ENCODE results near the gene ADORA3. TPM values are rescaled to one million over a fixed set of nuclear protein-coding genes. Genes with fewer than 3 reads are reported as not detected.

Gene ADORA3
- total and polyA plus RNA-seq, 2 donors (not counting 3 experiments of a cell fraction or from before 2014, with no cell fraction given) = 0.31 TPM; not detected in 1

DNA sequence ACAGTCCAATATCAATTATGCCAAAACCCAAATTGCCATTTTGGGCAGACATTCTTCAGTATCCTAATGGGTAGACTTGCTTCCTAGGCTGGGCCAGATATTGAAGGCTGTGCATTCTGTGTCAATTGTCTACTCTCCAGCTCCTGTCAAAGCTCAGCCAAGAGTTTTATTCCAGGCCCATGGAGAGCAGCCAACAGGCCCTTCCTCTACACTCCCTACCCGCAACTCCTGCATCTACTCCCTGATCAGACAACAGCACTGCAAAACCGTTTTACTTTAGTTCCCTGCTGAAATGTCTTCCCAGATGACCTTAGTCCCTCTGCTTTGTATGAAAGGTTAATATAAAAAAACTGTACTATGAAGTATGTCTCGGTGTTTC lies 6.6 kb upstream of the ADORA3 start:
- Histone ChIP-seq H3K4me1 (ENCODE audit: control insufficient read depth, extremely low read depth, insufficient read depth, low read length) (peaks cover 21% of the 10 kb centered on the region), H4K20me1 (replicated peaks; ENCODE audit: control insufficient read depth, extremely low read depth, insufficient read depth, low read length) (no peaks in the 10 kb centered on the region), H3K27ac (ENCODE audit: insufficient read depth, low read depth, low read length) (no peak overlapping the region), H2AFZ (ENCODE audit: low read depth, low read length) (no peak overlapping the region), H3K27me3 (ENCODE audit: control insufficient read depth in 2 of 2, insufficient read depth in 2 of 2, low read length in 2 of 2) (no peaks in the 10 kb centered on the region), H3K4me2 (ENCODE audit: insufficient read depth, low read length) (no peak overlapping the region), H3K9ac (replicated peaks; ENCODE audit: extremely low read depth, insufficient read depth, low read length) (no peak overlapping the region), H3K9me3 (replicated peaks; ENCODE audit: control insufficient read depth, insufficient read depth, low read length) (no peaks in the 10 kb centered on the region), H3K4me3 (replicated peaks in 1 of 3; ENCODE audit: insufficient read depth in 1 of 3, low read depth in 1 of 3, low read length in 3 of 3) (no peak overlapping the region), H3K36me3 (ENCODE audit: control insufficient read depth in 2 of 2, extremely low read depth in 1 of 2, insufficient read depth in 2 of 2, low read length in 2 of 2) (peaks cover 0 to 1% of the 10 kb centered on the region in 2 experiments), H3K9me1 (replicated peaks; ENCODE audit: control insufficient read depth, extremely low read depth, insufficient read depth, low read length) (no peaks in the 10 kb centered on the region), H3K79me2 (ENCODE audit: control insufficient read depth, insufficient read depth, low read length) (no peaks in the 10 kb centered on the region)
- intact Hi-C loops (cut with micrococcal nuclease) (loop anchor here (2.0 to 5.0 kb wide), 3 partner anchors 83 to 1478 kb away; partner anchors contain the start of genes RAP1A and STRIP1), dilution Hi-C loops (cut with MboI; ENCODE audit: extremely low pct_ligation_motif_present, low sequenced_read_pairs) (no loop called here)
- no peak for TF ChIP-seq JUN (IDR thresholded peaks at IDR 0.05; ENCODE audit: borderline replicate concordance, insufficient read depth, insufficient read length, low read depth)
- TF ChIP-seq GATA2 (IDR thresholded peaks at IDR 0.05; ENCODE audit: insufficient read depth, insufficient read length, low read depth, low read length) = no peak
- DNase-seq (ENCODE audit: low read depth, low spot score) (peak; percentile 26), FAIRE-seq (no peak)
- ChIA-PET POLR2A (no interaction called here), CTCF (interaction anchor here (1.0 to 3.9 kb wide), 7 partner anchors 28 to 260 kb away, joined by 3 to 64 read pairs (median 3); no protein-coding TSS in a partner anchor)
- BruUV-seq (replicated peaks) = no TSS peak

DNA sequence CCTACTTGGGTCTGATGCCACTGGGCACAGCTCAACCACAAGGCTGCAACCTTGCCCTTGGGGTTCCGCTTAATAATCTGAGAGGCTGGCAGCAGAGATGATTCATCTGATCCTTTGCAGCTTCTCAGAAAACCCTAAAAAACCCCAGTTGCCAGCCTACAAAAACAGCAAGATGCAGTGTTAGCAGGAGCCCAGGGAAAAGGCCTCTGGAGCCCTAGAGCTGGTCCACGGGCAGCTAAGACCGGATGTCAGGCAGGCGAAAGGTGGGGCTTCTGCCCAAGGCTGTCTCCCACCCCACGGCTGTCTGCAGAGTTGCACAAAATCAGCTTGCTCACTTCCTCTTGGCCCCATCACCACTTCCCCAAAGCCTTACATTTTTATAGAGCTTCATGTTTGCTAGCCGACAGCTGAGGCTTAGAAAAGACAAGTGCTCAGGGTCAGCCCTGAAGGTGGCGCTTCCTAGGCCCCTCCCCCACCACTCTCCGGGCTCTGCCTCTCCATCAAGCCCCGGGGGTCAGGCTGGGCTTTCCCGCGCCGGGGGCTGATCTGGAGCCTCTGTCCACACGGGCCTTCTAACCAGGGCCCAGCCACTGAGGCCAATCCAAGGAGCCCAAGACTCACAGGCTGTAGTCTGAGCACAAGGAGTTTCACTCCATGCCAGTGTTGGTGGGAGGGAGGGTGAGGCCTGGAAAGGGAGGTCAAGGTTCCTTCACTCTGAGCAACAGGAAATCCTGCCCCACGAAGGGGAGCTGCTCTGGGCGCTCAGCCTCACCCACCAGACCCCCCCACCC lies 4.2 kb upstream of the ADORA3 start:
- DNase-seq (ENCODE audit: low read depth, low spot score) (peak; percentile 64), FAIRE-seq (no peak)
- no peak for TF ChIP-seq JUN (IDR thresholded peaks at IDR 0.05; ENCODE audit: borderline replicate concordance, insufficient read depth, insufficient read length, low read depth)
- TF ChIP-seq POLR2AphosphoS5 (IDR thresholded peaks at IDR 0.05; ENCODE audit: insufficient read depth, low read depth, low read length) = peak; percentile 42
- TF ChIP-seq FOS (IDR thresholded peaks at IDR 0.05; ENCODE audit: borderline replicate concordance, insufficient read depth, low read length) = peak; percentile 46
- TF ChIP-seq, protein P1, sequence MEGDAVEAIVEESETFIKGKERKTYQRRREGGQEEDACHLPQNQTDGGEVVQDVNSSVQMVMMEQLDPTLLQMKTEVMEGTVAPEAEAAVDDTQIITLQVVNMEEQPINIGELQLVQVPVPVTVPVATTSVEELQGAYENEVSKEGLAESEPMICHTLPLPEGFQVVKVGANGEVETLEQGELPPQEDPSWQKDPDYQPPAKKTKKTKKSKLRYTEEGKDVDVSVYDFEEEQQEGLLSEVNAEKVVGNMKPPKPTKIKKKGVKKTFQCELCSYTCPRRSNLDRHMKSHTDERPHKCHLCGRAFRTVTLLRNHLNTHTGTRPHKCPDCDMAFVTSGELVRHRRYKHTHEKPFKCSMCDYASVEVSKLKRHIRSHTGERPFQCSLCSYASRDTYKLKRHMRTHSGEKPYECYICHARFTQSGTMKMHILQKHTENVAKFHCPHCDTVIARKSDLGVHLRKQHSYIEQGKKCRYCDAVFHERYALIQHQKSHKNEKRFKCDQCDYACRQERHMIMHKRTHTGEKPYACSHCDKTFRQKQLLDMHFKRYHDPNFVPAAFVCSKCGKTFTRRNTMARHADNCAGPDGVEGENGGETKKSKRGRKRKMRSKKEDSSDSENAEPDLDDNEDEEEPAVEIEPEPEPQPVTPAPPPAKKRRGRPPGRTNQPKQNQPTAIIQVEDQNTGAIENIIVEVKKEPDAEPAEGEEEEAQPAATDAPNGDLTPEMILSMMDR (IDR thresholded peaks at IDR 0.05; ENCODE audit: extremely low read depth in 1 of 2, insufficient read depth in 1 of 2, low read depth in 1 of 2, low read length in 2 of 2) = peak in 1 of 2 donors; percentile 17
- TF ChIP-seq POLR2A (IDR thresholded peaks at IDR 0.05; ENCODE audit: low read depth, low read length) = no peak
- TF ChIP-seq, protein P2, sequence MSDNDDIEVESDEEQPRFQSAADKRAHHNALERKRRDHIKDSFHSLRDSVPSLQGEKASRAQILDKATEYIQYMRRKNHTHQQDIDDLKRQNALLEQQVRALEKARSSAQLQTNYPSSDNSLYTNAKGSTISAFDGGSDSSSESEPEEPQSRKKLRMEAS (IDR thresholded peaks at IDR 0.05; ENCODE audit: insufficient read depth, insufficient read length) = no peak
- TF ChIP-seq EZH2 (IDR thresholded peaks at IDR 0.05; ENCODE audit: borderline replicate concordance, low read depth, low read length, severe bottlenecking) = no peak
- TF ChIP-seq MYC (IDR thresholded peaks at IDR 0.05; ENCODE audit: low read depth, low read length) = no peak
- TF ChIP-seq GATA2 (IDR thresholded peaks at IDR 0.05; ENCODE audit: insufficient read depth, insufficient read length, low read depth, low read length) = no peak
- Histone ChIP-seq H3K9me1 (replicated peaks; ENCODE audit: control insufficient read depth, extremely low read depth, insufficient read depth, low read length) (no peaks in the 10 kb centered on the region), H3K27ac (ENCODE audit: insufficient read depth, low read depth, low read length) (peak overlapping the region; percentile 86), H3K4me1 (ENCODE audit: control insufficient read depth, extremely low read depth, insufficient read depth, low read length) (peaks cover 15% of the 10 kb centered on the region), H3K9ac (replicated peaks; ENCODE audit: extremely low read depth, insufficient read depth, low read length) (peak overlapping the region; percentile 52), H3K9me3 (replicated peaks; ENCODE audit: control insufficient read depth, insufficient read depth, low read length) (no peaks in the 10 kb centered on the region), H2AFZ (ENCODE audit: low read depth, low read length) (peak overlapping the region; percentile 79), H3K36me3 (ENCODE audit: control insufficient read depth in 2 of 2, extremely low read depth in 1 of 2, insufficient read depth in 2 of 2, low read length in 2 of 2) (peaks cover 0 to 1% of the 10 kb centered on the region in 2 experiments), H3K27me3 (ENCODE audit: control insufficient read depth in 2 of 2, insufficient read depth in 2 of 2, low read length in 2 of 2) (peaks cover 0 to 2% of the 10 kb centered on the region in 2 experiments), H4K20me1 (replicated peaks; ENCODE audit: control insufficient read depth, extremely low read depth, insufficient read depth, low read length) (no peaks in the 10 kb centered on the region), H3K4me3 (replicated peaks in 1 of 3; ENCODE audit: insufficient read depth in 1 of 3, low read depth in 1 of 3, low read length in 3 of 3) (peak overlapping the region in 1 of 3 experiments; percentile 4), H3K4me2 (ENCODE audit: insufficient read depth, low read length) (peak overlapping the region; percentile 62), H3K79me2 (ENCODE audit: control insufficient read depth, insufficient read depth, low read length) (no peaks in the 10 kb centered on the region)
- TSS peak; percentile 43 for BruUV-seq (replicated peaks)
- dilution Hi-C loops (cut with MboI; ENCODE audit: extremely low pct_ligation_motif_present, low sequenced_read_pairs) (no loop called here), intact Hi-C loops (cut with micrococcal nuclease) (loop anchor here (1.0 to 5.0 kb wide), 10 partner anchors 9 to 1475 kb away; partner anchors contain the start of genes ATP5PB, DDX20, RAP1A and STRIP1)
- CTCF ChIA-PET = interaction anchor here (0.6 to 3.9 kb wide), 67 partner anchors 9 to 829 kb away, joined by 3 to 64 read pairs (median 5); partner anchors contain the start of genes ATP5PB, C1orf162, DDX20 and INKA2
- POLR2A ChIA-PET = interaction anchor here (0.7 to 1.3 kb wide), 4 partner anchors 9 to 237 kb away, joined by 3 to 4 read pairs (median 4); no protein-coding TSS in a partner anchor
